Neural progenitor cell (in vitro differentiated cells): Measurements from ENCODE around the gene PAK4.

ENCODE experiments used
- CTCF ChIP-seq: fragments of 200-600 bp; sonication (generic); IDR thresholded peaks from 2 replicates; pipeline ENCODE4 v1.5.1; 2017; ENCODE audit warnings: antibody characterized with exemption, mild to moderate bottlenecking
- EZH2phosphoT487 ChIP-seq: fragments of 200-600 bp; sonication (generic); IDR thresholded peaks from 2 replicates; pipeline ENCODE4 v1.6.1; 2017; ENCODE audit warnings: antibody characterized with exemption

- no peak for TF ChIP-seq EZH2phosphoT487
- TF ChIP-seq CTCF, result no peak
Measured at GRCh38 chr19:39098365-39099269, 27.0 kb upstream of the PAK4 start.
